GM23338 (cell line): ENCODE data around the gene ALDH9A1. TPM values are rescaled to one million over a fixed set of nuclear protein-coding genes. Genes with fewer than 3 reads are reported as not detected.

Experiments
- ATAC-seq: fragments of 200-7000 bp; cut with Tn5 transposase; 3 replicates; pipeline ENCODE4 v1.9.1; 2020
- DNase-seq: peaks from one replicate; pipeline ENCODE4 v3.0.0-alpha.2; 2015; ENCODE audit warnings: low spot score
- H2AFZ ChIP-seq: fragments of 200-600 bp; sonication (generic); 2 replicates; pipeline ENCODE4 v1.8.0; 2016; ENCODE audit warnings: antibody characterized with exemption, mild to moderate bottlenecking, moderate library complexity
- H3F3A ChIP-seq: fragments of 200-600 bp; sonication (generic); replicated peaks from 2 replicates; pipeline ENCODE4 v1.8.0; 2017; ENCODE audit warnings: antibody characterized with exemption, mixed run types, low read depth
- H3K27ac ChIP-seq: fragments of 200-600 bp; sonication (generic); 2 replicates; pipeline ENCODE4 v1.6.1; 2016; ENCODE audit warnings: low read depth
- H3K27me3 ChIP-seq: fragments of 200-600 bp; sonication (generic); 2 replicates; pipeline ENCODE4 v1.8.0; 2016; ENCODE audit warnings: mild to moderate bottlenecking, mixed run types, moderate library complexity; ENCODE audit not compliant: insufficient read depth
- H3K36me3 ChIP-seq: fragments of 200-600 bp; sonication (generic); 2 replicates; pipeline ENCODE4 v1.8.0; 2016; ENCODE audit warnings: mild to moderate bottlenecking; ENCODE audit not compliant: insufficient read depth
- H3K4me1 ChIP-seq: fragments of 200-600 bp; sonication (generic); 2 replicates; pipeline ENCODE4 v1.8.0; 2016; ENCODE audit warnings: mild to moderate bottlenecking, moderate library complexity; ENCODE audit not compliant: insufficient read depth
- H3K4me2 ChIP-seq: fragments of 200-600 bp; sonication (generic); 2 replicates; pipeline ENCODE4 v1.7.1; 2017; ENCODE audit warnings: mixed run types
- H3K4me3 ChIP-seq: fragments of 200-600 bp; sonication (generic); 2 replicates; pipeline ENCODE4 v1.6.1; 2016; ENCODE audit warnings: mixed run types
- H3K79me2 ChIP-seq: fragments of 200-600 bp; sonication (generic); replicated peaks from 2 replicates; pipeline ENCODE4 v1.8.0; 2017; ENCODE audit warnings: mild to moderate bottlenecking; ENCODE audit not compliant: insufficient read depth
- H3K9me2 ChIP-seq: fragments of 200-600 bp; sonication (generic); 2 replicates; pipeline ENCODE4 v1.8.0; 2017; ENCODE audit not compliant: insufficient read depth
- H4K20me1 ChIP-seq: fragments of 200-600 bp; sonication (generic); replicated peaks from 2 replicates; pipeline ENCODE4 v1.8.0; 2017; ENCODE audit warnings: mild to moderate bottlenecking; ENCODE audit not compliant: insufficient read depth
- H3K27ac Mint-ChIP-seq: 2 replicates; pipeline ENCODE4 v1.8.0; 2020; ENCODE audit warnings: inconsistent platforms, mild to moderate bottlenecking, moderate library complexity, mixed read lengths
- H3K27me3 Mint-ChIP-seq: 3 replicates; pipeline ENCODE4 v1.8.0; 2022; ENCODE audit warnings: low read depth, mild to moderate bottlenecking, moderate library complexity, mixed read lengths, inconsistent platforms; ENCODE audit not compliant: insufficient read depth, poor library complexity
- H3K36me3 Mint-ChIP-seq: 3 replicates; pipeline ENCODE4 v1.8.0; 2021; ENCODE audit warnings: low read depth, mild to moderate bottlenecking, inconsistent platforms, moderate library complexity, mixed read lengths
- H3K4me1 Mint-ChIP-seq: 3 replicates; pipeline ENCODE4 v1.8.0; 2020; ENCODE audit warnings: mild to moderate bottlenecking, inconsistent platforms, mixed read lengths
- H3K4me3 Mint-ChIP-seq: 3 replicates; pipeline ENCODE4 v1.8.0; 2021; ENCODE audit warnings: moderate library complexity, mild to moderate bottlenecking, inconsistent platforms, mixed read lengths
- H3K9me3 Mint-ChIP-seq: 3 replicates; pipeline ENCODE4 v1.8.0; 2020; ENCODE audit warnings: moderate library complexity, mild to moderate bottlenecking, inconsistent platforms, mixed read lengths
- CREB1 ChIP-seq: fragments of 250-450 bp; sonication (Bioruptor Pico); IDR thresholded peaks from 2 replicates; pipeline ENCODE4 v1.5.0; 2020; ENCODE audit warnings: low read depth, mild to moderate bottlenecking, moderate library complexity
- ETS1 ChIP-seq: IDR thresholded peaks from 2 replicates; pipeline ENCODE4 v1.6.1; 2016; ENCODE audit warnings: antibody characterized with exemption
- EZH2 ChIP-seq: fragments of 200-600 bp; sonication (generic); IDR thresholded peaks from one replicate; pipeline ENCODE4 v1.8.0; 2017; ENCODE audit warnings: antibody characterized with exemption, mild to moderate bottlenecking, low read depth; ENCODE audit not compliant: unreplicated experiment
- JUNB ChIP-seq: IDR thresholded peaks from one replicate; pipeline ENCODE4 v1.6.1; 2016; ENCODE audit warnings: antibody characterized with exemption; ENCODE audit not compliant: unreplicated experiment
- NANOG ChIP-seq: IDR thresholded peaks from 2 replicates; pipeline ENCODE4 v1.6.1; 2016; ENCODE audit warnings: antibody characterized with exemption, borderline replicate concordance
- POLR2AphosphoS5 ChIP-seq: IDR thresholded peaks from 2 replicates; pipeline ENCODE4 v1.6.1; 2016; ENCODE audit warnings: antibody characterized with exemption, low read depth
- REST ChIP-seq: IDR thresholded peaks from one replicate; pipeline ENCODE4 v1.6.1; 2018; ENCODE audit warnings: antibody characterized with exemption; ENCODE audit not compliant: unreplicated experiment
- STAT1 ChIP-seq: IDR thresholded peaks from one replicate; pipeline ENCODE4 v1.6.1; 2016; ENCODE audit warnings: antibody characterized with exemption; ENCODE audit not compliant: unreplicated experiment
- ZNF331 ChIP-seq: fragments of 250-450 bp; sonication (Bioruptor Pico); IDR thresholded peaks from 2 replicates; pipeline ENCODE4 v1.5.0; 2020; ENCODE audit warnings: low read depth, mild to moderate bottlenecking, moderate library complexity
- polyA plus RNA-seq: library from polyadenylated mRNA; unstranded; fragments of >200 nt; fragmentation: Nextera tagmentation; extraction: Ambion mirVana; gene quantifications from 2 replicates; pipeline ENCODE4 v1.2.1, GENCODE V29; 2016
- total RNA-seq: library from RNA; depleted of rRNA; stranded (reverse); fragments of >200 nt; shearing (Covaris generic); gene quantifications from 2 replicates; pipeline ENCODE4 v1.2.3, GENCODE V29; 2014
- TF ChIP-seq, protein P1 (sequence below): fragments of 250-450 bp; sonication (Bioruptor Pico); IDR thresholded peaks from 2 replicates; pipeline ENCODE4 v1.5.0; 2020; ENCODE audit warnings: mild to moderate bottlenecking, moderate library complexity

Gene ALDH9A1
- total and polyA plus RNA-seq, 2 experiments from 2014 or later = 50.6 to 59.2 TPM

GRCh38 chr1:165619647-165620151, 78.7 kb downstream of the ALDH9A1 start:
- Histone ChIP-seq H3K4me3 (no peak overlapping the region), H3K27me3 (no peaks in the 10 kb centered on the region), H3K4me1 (peaks cover 21% of the 10 kb centered on the region), H3K9me2 (no peaks in the 10 kb centered on the region), H3K4me2 (no peak overlapping the region), H3K79me2 (no peaks in the 10 kb centered on the region), H4K20me1 (no peaks in the 10 kb centered on the region), H3K36me3 (no peaks in the 10 kb centered on the region), H3F3A (no peaks in the 10 kb centered on the region), H2AFZ (no peak overlapping the region; the same call in 1 of the 2 replicates), H3K27ac (no peak overlapping the region)
- DNase-seq (no peak), ATAC-seq (no peak)
- H3K4me3 Mint-ChIP-seq = no peak overlapping the region
- peaks cover 2% of the 10 kb centered on the region for H3K27me3 Mint-ChIP-seq
- TF ChIP-seq NANOG (no peak), EZH2 (no peak), STAT1 (no peak), ETS1 (no peak), REST (no peak), POLR2AphosphoS5 (no peak), JUNB (no peak), CREB1 (CRISPR knock-in tag) (no peak), ZNF331 (CRISPR knock-in tag) (no peak)
- TF ChIP-seq, protein P1, sequence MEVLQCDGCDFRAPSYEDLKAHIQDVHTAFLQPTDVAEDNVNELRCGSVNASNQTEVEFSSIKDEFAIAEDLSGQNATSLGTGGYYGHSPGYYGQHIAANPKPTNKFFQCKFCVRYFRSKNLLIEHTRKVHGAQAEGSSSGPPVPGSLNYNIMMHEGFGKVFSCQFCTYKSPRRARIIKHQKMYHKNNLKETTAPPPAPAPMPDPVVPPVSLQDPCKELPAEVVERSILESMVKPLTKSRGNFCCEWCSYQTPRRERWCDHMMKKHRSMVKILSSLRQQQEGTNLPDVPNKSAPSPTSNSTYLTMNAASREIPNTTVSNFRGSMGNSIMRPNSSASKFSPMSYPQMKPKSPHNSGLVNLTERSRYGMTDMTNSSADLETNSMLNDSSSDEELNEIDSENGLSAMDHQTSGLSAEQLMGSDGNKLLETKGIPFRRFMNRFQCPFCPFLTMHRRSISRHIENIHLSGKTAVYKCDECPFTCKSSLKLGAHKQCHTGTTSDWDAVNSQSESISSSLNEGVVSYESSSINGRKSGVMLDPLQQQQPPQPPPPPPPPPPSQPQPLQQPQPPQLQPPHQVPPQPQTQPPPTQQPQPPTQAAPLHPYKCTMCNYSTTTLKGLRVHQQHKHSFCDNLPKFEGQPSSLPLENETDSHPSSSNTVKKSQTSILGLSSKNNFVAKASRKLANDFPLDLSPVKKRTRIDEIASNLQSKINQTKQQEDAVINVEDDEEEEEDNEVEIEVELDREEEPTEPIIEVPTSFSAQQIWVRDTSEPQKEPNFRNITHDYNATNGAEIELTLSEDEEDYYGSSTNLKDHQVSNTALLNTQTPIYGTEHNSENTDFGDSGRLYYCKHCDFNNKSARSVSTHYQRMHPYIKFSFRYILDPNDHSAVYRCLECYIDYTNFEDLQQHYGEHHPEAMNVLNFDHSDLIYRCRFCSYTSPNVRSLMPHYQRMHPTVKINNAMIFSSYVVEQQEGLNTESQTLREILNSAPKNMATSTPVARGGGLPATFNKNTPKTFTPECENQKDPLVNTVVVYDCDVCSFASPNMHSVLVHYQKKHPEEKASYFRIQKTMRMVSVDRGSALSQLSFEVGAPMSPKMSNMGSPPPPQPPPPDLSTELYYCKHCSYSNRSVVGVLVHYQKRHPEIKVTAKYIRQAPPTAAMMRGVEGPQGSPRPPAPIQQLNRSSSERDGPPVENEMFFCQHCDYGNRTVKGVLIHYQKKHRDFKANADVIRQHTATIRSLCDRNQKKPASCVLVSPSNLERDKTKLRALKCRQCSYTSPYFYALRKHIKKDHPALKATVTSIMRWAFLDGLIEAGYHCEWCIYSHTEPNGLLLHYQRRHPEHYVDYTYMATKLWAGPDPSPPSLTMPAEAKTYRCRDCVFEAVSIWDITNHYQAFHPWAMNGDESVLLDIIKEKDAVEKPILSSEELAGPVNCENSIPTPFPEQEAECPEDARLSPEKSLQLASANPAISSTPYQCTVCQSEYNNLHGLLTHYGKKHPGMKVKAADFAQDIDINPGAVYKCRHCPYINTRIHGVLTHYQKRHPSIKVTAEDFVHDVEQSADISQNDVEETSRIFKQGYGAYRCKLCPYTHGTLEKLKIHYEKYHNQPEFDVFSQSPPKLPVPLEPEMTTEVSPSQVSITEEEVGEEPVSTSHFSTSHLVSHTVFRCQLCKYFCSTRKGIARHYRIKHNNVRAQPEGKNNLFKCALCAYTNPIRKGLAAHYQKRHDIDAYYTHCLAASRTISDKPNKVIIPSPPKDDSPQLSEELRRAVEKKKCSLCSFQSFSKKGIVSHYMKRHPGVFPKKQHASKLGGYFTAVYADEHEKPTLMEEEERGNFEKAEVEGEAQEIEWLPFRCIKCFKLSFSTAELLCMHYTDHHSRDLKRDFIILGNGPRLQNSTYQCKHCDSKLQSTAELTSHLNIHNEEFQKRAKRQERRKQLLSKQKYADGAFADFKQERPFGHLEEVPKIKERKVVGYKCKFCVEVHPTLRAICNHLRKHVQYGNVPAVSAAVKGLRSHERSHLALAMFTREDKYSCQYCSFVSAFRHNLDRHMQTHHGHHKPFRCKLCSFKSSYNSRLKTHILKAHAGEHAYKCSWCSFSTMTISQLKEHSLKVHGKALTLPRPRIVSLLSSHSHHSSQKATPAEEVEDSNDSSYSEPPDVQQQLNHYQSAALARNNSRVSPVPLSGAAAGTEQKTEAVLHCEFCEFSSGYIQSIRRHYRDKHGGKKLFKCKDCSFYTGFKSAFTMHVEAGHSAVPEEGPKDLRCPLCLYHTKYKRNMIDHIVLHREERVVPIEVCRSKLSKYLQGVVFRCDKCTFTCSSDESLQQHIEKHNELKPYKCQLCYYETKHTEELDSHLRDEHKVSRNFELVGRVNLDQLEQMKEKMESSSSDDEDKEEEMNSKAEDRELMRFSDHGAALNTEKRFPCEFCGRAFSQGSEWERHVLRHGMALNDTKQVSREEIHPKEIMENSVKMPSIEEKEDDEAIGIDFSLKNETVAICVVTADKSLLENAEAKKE (CRISPR knock-in tag) = no peak
- no peaks in the 10 kb centered on the region; the same call in 2 of the 3 replicates for H3K36me3 Mint-ChIP-seq
- peaks cover 7% of the 10 kb centered on the region; the same call in 2 of the 3 replicates for H3K9me3 Mint-ChIP-seq
- H3K27ac Mint-ChIP-seq = no peak overlapping the region
- H3K4me1 Mint-ChIP-seq = peaks cover 25% of the 10 kb centered on the region
